Epithelial cell of esophagus (primary cell): ENCODE results near the gene C12orf60.

Experiments
- DNase-seq: peaks from one replicate; pipeline ENCODE4 v3.0.0; 2010; ENCODE audit warnings: low read depth
- H3K4me3 ChIP-seq: 2 replicates; pipeline ENCODE4 v1.5.1; 2011; ENCODE audit warnings: mild to moderate bottlenecking, low read length, control low read depth
- CTCF ChIP-seq: IDR thresholded peaks from 2 replicates; pipeline ENCODE4 v1.5.1; 2011; ENCODE audit warnings: low read depth, mild to moderate bottlenecking, low read length, control low read depth, inconsistent platforms; ENCODE audit not compliant: insufficient read depth; ENCODE audit errors: missing control alignments

Gene C12orf60

DNA sequence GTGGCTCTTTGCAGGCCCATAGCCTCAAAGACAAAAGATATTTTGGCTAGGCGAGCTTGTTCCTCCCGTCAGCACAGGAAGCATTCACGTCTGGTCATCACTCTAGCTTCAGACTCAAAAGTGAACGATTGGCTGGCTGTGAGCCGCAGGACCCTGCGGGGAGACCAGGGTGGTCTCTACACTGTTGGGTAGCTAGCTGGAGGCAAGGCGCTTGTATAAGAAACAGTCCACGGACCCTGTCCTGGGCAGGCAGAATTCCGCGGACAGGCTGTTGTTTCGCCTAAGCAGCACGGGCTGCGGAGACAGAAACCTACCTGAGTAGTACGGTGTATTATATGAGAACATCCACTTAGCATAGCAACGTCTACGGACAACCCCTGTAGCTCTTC is 29.8 kb upstream of the C12orf60 start:
- no peak for TF ChIP-seq CTCF
- H3K4me3 ChIP-seq: peak overlapping the region; percentile 90
- DNase-seq: no peak

DNA sequence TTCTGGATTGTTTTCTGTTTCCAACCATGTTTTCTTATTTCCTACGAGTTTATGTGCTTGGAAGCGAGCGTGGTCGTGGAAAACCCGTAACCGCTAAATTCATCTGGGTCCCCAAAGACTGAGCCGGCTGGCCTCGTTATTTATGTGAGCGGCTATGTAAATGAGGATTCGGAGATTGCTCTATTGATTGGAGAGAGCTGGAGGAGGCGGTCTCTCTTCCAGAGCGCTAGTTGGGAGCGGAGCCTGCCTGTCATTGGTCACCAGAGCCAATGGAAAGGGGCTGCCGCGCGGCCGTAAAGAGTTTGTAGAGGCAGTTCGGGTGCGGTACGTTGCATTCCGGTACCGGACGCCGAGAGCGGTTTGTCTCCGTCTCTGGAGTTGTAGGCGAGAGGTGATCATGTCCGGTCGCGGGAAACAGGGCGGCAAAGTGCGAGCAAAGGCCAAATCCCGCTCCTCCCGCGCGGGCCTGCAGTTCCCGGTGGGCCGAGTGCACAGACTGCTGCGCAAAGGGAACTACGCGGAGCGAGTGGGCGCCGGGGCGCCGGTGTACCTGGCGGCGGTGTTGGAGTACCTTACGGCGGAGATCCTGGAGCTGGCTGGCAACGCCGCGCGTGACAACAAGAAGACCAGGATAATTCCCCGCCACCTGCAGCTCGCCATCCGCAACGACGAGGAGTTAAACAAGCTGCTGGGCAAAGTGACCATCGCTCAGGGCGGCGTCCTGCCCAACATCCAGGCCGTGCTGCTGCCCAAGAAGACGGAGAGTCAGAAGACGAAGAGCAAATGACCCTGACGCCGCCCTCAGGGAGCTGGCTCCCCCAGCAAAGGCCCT is 29.2 kb upstream of the C12orf60 start:
- no peak for TF ChIP-seq CTCF
- peak overlapping the region; percentile 90 for H3K4me3 ChIP-seq
- DNase-seq: peak; percentile 98

DNA sequence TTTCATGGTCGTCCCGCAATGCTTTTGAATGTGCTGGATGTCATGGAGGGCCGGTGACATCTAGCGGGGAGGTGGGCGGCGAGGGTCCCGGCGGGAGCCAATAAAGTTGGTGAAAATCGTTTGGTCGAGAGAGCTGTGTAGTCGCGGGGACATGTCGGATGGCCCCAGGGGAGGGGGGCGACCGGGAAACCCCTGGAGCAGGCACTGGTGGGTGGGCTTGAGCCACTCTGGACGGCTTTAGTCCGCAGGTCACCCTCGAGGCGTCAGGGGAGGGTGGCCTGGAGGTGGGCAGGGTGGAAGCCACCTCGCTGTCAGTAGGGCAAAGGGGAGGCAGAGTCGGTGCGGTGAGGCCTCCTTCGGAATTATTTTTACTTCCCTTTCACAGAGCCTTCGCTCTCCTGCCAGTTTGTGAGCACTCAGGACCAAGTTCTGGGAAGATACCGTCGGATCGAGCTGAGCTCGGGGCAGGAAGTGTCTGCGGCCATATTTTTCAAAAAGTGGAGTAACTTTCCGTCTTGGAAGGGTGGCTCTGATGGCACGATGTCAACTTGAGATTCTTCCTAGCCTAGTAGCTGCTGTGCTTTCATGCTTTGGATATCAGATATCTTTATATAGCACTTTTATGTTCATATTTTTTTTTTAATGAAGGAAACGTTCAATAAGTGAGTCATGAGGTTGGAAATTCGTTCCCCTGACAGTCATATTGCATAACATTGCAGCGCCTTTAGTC is 28.4 kb upstream of the C12orf60 start:
- peak; percentile 73 for DNase-seq
- peak overlapping the region; percentile 90 for H3K4me3 ChIP-seq
- no peak for TF ChIP-seq CTCF

GRCh38 chr12:14775636-14775980 is 27.9 kb upstream of the C12orf60 start:
- DNase-seq: peak; percentile 74
- peak overlapping the region; percentile 90 for H3K4me3 ChIP-seq

DNA sequence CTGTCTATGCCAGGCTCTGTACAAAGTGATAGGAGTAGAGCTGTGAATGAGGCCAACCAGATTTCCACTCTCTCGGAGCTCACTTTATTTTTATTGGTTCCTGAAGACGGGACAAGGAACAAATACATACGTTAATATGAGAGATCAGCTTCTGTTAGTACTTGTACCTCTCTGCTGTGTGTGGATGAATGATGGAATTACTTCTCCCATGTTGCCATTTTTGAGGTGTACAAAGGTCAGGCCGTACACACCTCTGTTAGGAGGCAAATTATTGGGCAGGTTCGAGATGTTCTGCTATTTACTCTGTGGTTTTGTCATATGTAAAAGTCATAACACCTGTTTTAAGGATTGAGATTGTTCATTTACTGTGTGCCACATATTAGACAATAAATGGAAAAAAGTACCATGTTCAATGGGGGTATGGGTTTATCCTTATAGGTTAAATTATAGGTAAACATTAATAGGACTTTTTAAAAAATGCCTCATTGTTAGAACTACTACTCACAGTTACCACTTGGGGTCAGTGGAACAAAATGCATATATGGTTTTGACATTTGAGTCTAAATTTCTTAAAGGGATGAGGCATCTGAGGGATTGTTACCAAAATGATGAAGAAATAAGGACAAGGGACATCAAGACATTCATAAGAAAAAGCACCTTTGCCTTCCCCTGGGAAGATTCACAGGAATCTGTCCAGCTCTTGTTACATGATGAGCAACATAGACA is 27.1 kb upstream of the C12orf60 start:
- TF ChIP-seq CTCF: no peak
- no peak for DNase-seq
- peak overlapping the region; percentile 90 for H3K4me3 ChIP-seq

More at GRCh38 chr12:14775636-14775980, 27.9 kb upstream of the C12orf60 start:
- TF ChIP-seq CTCF: no peak

DNA sequence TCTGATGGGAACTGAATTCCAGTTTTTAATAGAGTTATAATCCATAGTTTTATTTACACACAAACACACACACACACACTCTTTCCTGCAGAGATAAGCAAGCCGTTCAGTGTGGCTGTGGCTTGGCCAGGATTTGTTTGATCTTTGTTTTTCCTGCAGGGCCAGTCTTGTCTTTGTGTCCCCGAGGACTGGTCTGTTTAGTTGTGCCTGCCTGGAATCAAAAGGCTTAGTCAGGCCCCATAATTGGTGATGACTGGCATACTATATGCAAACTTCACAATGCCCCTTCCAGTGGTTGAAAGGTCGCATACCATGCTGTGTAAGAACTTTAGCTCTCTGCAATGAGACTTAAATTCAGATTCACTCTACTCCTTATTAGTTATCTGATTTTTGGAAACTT is 26.2 kb upstream of the C12orf60 start:
- H3K4me3 ChIP-seq: no peak overlapping the region

More for the DNA sequence above, 26.2 kb upstream of the C12orf60 start:
- no peak for TF ChIP-seq CTCF
- DNase-seq: peak; percentile 79
